Endodermal cell (in vitro differentiated cells): Measurements from ENCODE around the gene FAM81A. TPM values are rescaled to one million over a fixed set of nuclear protein-coding genes. Genes with fewer than 3 reads are reported as not detected.
A peak's percentile ranks its signal among the peaks of the same experiment; 100 is the strongest.
"Not testable (repeated sequence)": the region's sequence is repeated elsewhere in the genome, so short reads cannot be mapped to it uniquely, and the experiment has no call there.

Source experiments
- DNase-seq: peaks from one replicate; pipeline ENCODE4 v3.0.0-alpha.2; 2017
- H3K27ac ChIP-seq: 2 replicates; pipeline ENCODE4 v1.5.1; 2013; ENCODE audit warnings: mild to moderate bottlenecking, low read depth, low read length, moderate library complexity
- H3K27me3 ChIP-seq: 2 replicates; pipeline ENCODE4 v1.6.1; 2013; ENCODE audit warnings: mild to moderate bottlenecking, low read length, moderate library complexity; ENCODE audit not compliant: insufficient read depth, control insufficient read depth, poor library complexity, severe bottlenecking
- H3K36me3 ChIP-seq: 2 replicates; pipeline ENCODE4 v1.7.0; 2013; ENCODE audit warnings: mild to moderate bottlenecking, low read length, moderate library complexity; ENCODE audit not compliant: control insufficient read depth, insufficient read depth
- H3K4me1 ChIP-seq: one replicate; pipeline ENCODE4 v1.7.0; 2013; ENCODE audit warnings: low read length; ENCODE audit not compliant: control insufficient read depth, insufficient read depth
- H3K4me3 ChIP-seq: 2 replicates; pipeline ENCODE4 v1.5.1; 2013; ENCODE audit warnings: mild to moderate bottlenecking, low read length, moderate library complexity
- H3K9ac ChIP-seq: 2 replicates; pipeline ENCODE4 v1.6.1; 2013; ENCODE audit warnings: mild to moderate bottlenecking, low read length, moderate library complexity; ENCODE audit not compliant: poor library complexity, severe bottlenecking; ENCODE audit errors: extremely low read depth
- H3K9me3 ChIP-seq: 2 replicates; pipeline ENCODE4 v1.6.1; 2013; ENCODE audit warnings: mild to moderate bottlenecking, low read length, moderate library complexity; ENCODE audit not compliant: control insufficient read depth
- H3K27ac Mint-ChIP-seq: 2 replicates; pipeline ENCODE4 v1.8.0; 2020; ENCODE audit warnings: mixed read lengths
- H3K27me3 Mint-ChIP-seq: 2 replicates; pipeline ENCODE4 v1.8.0; 2021; ENCODE audit warnings: mild to moderate bottlenecking, mixed read lengths; ENCODE audit not compliant: insufficient read depth
- H3K36me3 Mint-ChIP-seq: 2 replicates; pipeline ENCODE4 v1.8.0; 2020; ENCODE audit warnings: low read depth, mixed read lengths
- H3K4me1 Mint-ChIP-seq: 2 replicates; pipeline ENCODE4 v1.8.0; 2020; ENCODE audit warnings: mixed read lengths
- H3K4me3 Mint-ChIP-seq: 2 replicates; pipeline ENCODE4 v1.8.0; 2020; ENCODE audit warnings: mild to moderate bottlenecking, moderate library complexity, mixed read lengths
- H3K9me3 Mint-ChIP-seq: 2 replicates; pipeline ENCODE4 v1.8.0; 2020; ENCODE audit warnings: mild to moderate bottlenecking, mixed read lengths
- CTCF ChIP-seq: fragments of 200-600 bp; sonication (generic); conservative IDR thresholded peaks from 2 replicates; pipeline ENCODE4 v1.5.0; 2021; ENCODE audit warnings: antibody characterized with exemption, mild to moderate bottlenecking
- WGBS, 2 experiments: methylation state at CpG; one replicate each; pipeline versions ENCODE4 v1.1.5 to v1.1.7; 2013; ENCODE audit warnings: missing lambda C conversion rate in 2 of 2, mixed read lengths in 1 of 2; ENCODE audit not compliant: insufficient coverage in 1 of 2, insufficient read length in 1 of 2; 5-methylcytosine and 5-hydroxymethylcytosine counted together
- total RNA-seq, 2 donors: library from RNA; stranded (reverse); fragmentation: NEBNext Ultra II Directional in 1 of 2; extraction: Animal tissue kit (Norgen Biotek cat#: 25700) in 1 of 2; gene quantifications; 2 replicates in 1 of 2; 3 replicates in 1 of 2; pipeline ENCODE4 v1.2.1, GENCODE V29; 2021

Gene FAM81A
- total RNA-seq, 2 donors from 2014 or later = 0.35 to 0.88 TPM

GRCh38 chr15:59420986-59421618 is 16.9 kb upstream of the FAM81A start:
- Mint-ChIP-seq H3K27ac (no peak overlapping the region), H3K36me3 (no peaks in the 10 kb centered on the region), H3K4me3 (no peak overlapping the region), H3K27me3 (peaks cover 14% of the 10 kb centered on the region), H3K9me3 (no peaks in the 10 kb centered on the region), H3K4me1 (peaks cover 2% of the 10 kb centered on the region)
- Histone ChIP-seq H3K9ac (no peak overlapping the region), H3K27ac (no peak overlapping the region), H3K4me3 (no peak overlapping the region), H3K36me3 (no peaks in the 10 kb centered on the region), H3K9me3 (no peaks in the 10 kb centered on the region), H3K4me1 (no peaks in the 10 kb centered on the region), H3K27me3 (peaks cover 13% of the 10 kb centered on the region)
- peak; percentile 84 for DNase-seq
- WGBS, 2 experiments = 18 to 27% methylated on average over 11 to 13 of the region's 16 CpGs
- TF ChIP-seq CTCF = peak; percentile 75

- H3K36me3 Mint-ChIP-seq = no peaks in the 10 kb centered on the region
- H3K27ac Mint-ChIP-seq = no peak overlapping the region
- no peak for TF ChIP-seq CTCF
- H3K36me3 ChIP-seq = no peaks in the 10 kb centered on the region
- H3K4me3 Mint-ChIP-seq = no peak overlapping the region
- no peaks in the 10 kb centered on the region for H3K27me3 ChIP-seq
- H3K9me3 Mint-ChIP-seq = peaks cover 7% of the 10 kb centered on the region
- no peak overlapping the region for H3K27ac ChIP-seq
- H3K4me1 ChIP-seq = no peaks in the 10 kb centered on the region
- no peak overlapping the region for H3K9ac ChIP-seq
- H3K4me3 ChIP-seq = no peak overlapping the region
- 68% methylated on average over 4 to 5 of the region's 5 CpGs for WGBS, 2 experiments
- peaks cover 2% of the 10 kb centered on the region for H3K4me1 Mint-ChIP-seq
- H3K9me3 ChIP-seq = no peaks in the 10 kb centered on the region
- peaks cover 9% of the 10 kb centered on the region for H3K27me3 Mint-ChIP-seq
- DNase-seq = no peak
Measured at GRCh38 chr15:59424616-59425015, 13.4 kb upstream of the FAM81A start.

- H3K9ac ChIP-seq, H3K9me3 Mint-ChIP-seq, H3K4me3 ChIP-seq, H3K4me3 Mint-ChIP-seq, H3K4me1 Mint-ChIP-seq, DNase-seq, H3K27me3 Mint-ChIP-seq, H3K36me3 ChIP-seq, H3K27ac Mint-ChIP-seq, H3K27me3 ChIP-seq, H3K4me1 ChIP-seq, H3K27ac ChIP-seq, H3K36me3 Mint-ChIP-seq, H3K9me3 ChIP-seq: not testable (repeated sequence)
- 93 to 100% methylated on average over 1 to 2 of the region's 3 CpGs for WGBS, 2 experiments
Measured at GRCh38 chr15:59428898-59429297, 9.1 kb upstream of the FAM81A start.

DNA sequence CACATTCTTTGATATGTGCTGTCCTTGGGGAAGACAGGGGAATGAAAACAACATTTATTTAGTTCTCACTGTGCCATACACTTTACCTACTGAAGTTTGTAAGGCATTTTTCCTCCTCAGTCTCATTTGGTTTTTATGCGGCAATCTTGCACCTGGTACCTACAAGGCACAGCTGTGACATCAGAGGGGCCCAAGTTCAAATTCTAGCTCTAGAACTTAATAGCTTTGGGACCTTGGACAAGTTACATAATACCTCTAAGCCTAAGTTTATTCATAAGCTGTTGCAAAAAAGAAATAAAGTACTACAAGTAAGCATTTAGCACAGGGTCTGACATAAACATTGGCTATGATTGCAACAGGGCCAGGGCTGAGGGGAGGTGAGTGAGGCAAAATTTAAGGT is 5.6 kb upstream of the FAM81A start:
- Mint-ChIP-seq H3K4me3 (no peak overlapping the region), H3K4me1 (peaks cover 5% of the 10 kb centered on the region), H3K27ac (no peak overlapping the region), H3K9me3 (peaks cover 10% of the 10 kb centered on the region), H3K27me3 (peaks cover 37% of the 10 kb centered on the region), H3K36me3 (no peaks in the 10 kb centered on the region)
- Histone ChIP-seq H3K4me3 (no peak overlapping the region), H3K9me3 (no peaks in the 10 kb centered on the region), H3K4me1 (no peaks in the 10 kb centered on the region), H3K36me3 (no peaks in the 10 kb centered on the region), H3K27ac (no peak overlapping the region), H3K27me3 (peaks cover 42% of the 10 kb centered on the region), H3K9ac (no peak overlapping the region)
- no peak for TF ChIP-seq CTCF
- DNase-seq = no peak
- 89 to 100% methylated on average over 1 of the region's 1 CpG for WGBS, 2 experiments
